ENCODE results near the gene LMAN1L.

The LMAN1L gene

GRCh38 chr15:74788683-74789151 lies 23.9 kb upstream of the LMAN1L start:
- TF ChIP-seq CTCF (IDR thresholded peaks at IDR 0.05; ENCODE audit: low read length), result no peak
- no peak for TF ChIP-seq EZH2phosphoT487 (IDR thresholded peaks at IDR 0.05; ENCODE audit: low read length)
- TF ChIP-seq EZH2 (optimal IDR thresholded peaks at IDR 0.05; ENCODE audit: low read depth, low read length), result no peak
- Histone ChIP-seq H3K27me3 (replicated peaks; ENCODE audit: insufficient read depth, low read length) (no peaks in the 10 kb centered on the region), H3K27ac (ENCODE audit: low read length) (peak overlapping the region; percentile 95), H3K79me2 (ENCODE audit: low read length) (peaks cover 93% of the 10 kb centered on the region), H3K9ac (ENCODE audit: low read length) (peak overlapping the region; percentile 89), H2AFZ (ENCODE audit: low read length) (no peak overlapping the region), H3K4me3 (ENCODE audit: low read length) (peak overlapping the region; percentile 57), H3F3A (ENCODE audit: insufficient read depth, low read length) (peaks cover 71% of the 10 kb centered on the region), H3K9me3 (replicated peaks; ENCODE audit: insufficient read depth, low read length) (no peaks in the 10 kb centered on the region), H3K36me3 (replicated peaks; ENCODE audit: insufficient read depth, low read length) (no peaks in the 10 kb centered on the region; the same call in 1 of the 2 replicates), H4K20me1 (ENCODE audit: insufficient read depth, low read length) (peaks cover 18% of the 10 kb centered on the region), H3K9me2 (replicated peaks; ENCODE audit: insufficient read depth, low read length) (no peaks in the 10 kb centered on the region), H3K4me2 (ENCODE audit: low read depth, low read length) (peak overlapping the region; percentile 99), H3K4me1 (ENCODE audit: low read length) (peaks cover 76% of the 10 kb centered on the region)
- peak; percentile 81 for DNase-seq

GRCh38 chr15:74789171-74789631 lies 23.4 kb upstream of the LMAN1L start:
- peak; percentile 89 for DNase-seq
- peaks cover 76% of the 10 kb centered on the region for H3K4me1 ChIP-seq (ENCODE audit: low read length)
- peak overlapping the region; percentile 95 for H3K27ac ChIP-seq (ENCODE audit: low read length)

GRCh38 chr15:74789741-74790079 lies 22.9 kb upstream of the LMAN1L start:
- Histone ChIP-seq H3K27me3 (replicated peaks; ENCODE audit: insufficient read depth, low read length) (no peaks in the 10 kb centered on the region), H3F3A (ENCODE audit: insufficient read depth, low read length) (peaks cover 61% of the 10 kb centered on the region), H3K9ac (ENCODE audit: low read length) (peak overlapping the region; percentile 89), H4K20me1 (ENCODE audit: insufficient read depth, low read length) (peaks cover 20% of the 10 kb centered on the region), H3K4me1 (ENCODE audit: low read length) (peaks cover 76% of the 10 kb centered on the region), H2AFZ (ENCODE audit: low read length) (no peak overlapping the region), H3K79me2 (ENCODE audit: low read length) (peaks cover 93% of the 10 kb centered on the region), H3K36me3 (replicated peaks; ENCODE audit: insufficient read depth, low read length) (no peaks in the 10 kb centered on the region; the same call in 1 of the 2 replicates), H3K9me2 (replicated peaks; ENCODE audit: insufficient read depth, low read length) (no peaks in the 10 kb centered on the region), H3K27ac (ENCODE audit: low read length) (peak overlapping the region; percentile 95), H3K9me3 (replicated peaks; ENCODE audit: insufficient read depth, low read length) (no peaks in the 10 kb centered on the region), H3K4me2 (ENCODE audit: low read depth, low read length) (peak overlapping the region; percentile 99), H3K4me3 (ENCODE audit: low read length) (peak overlapping the region; percentile 57)
- DNase-seq, result no peak
- no peak for TF ChIP-seq EZH2 (optimal IDR thresholded peaks at IDR 0.05; ENCODE audit: low read depth, low read length)
- no peak for TF ChIP-seq CTCF (IDR thresholded peaks at IDR 0.05; ENCODE audit: low read length)
- TF ChIP-seq EZH2phosphoT487 (IDR thresholded peaks at IDR 0.05; ENCODE audit: low read length), result no peak

More at GRCh38 chr15:74789171-74789631, 23.4 kb upstream of the LMAN1L start:
- peak overlapping the region; percentile 89 for H3K9ac ChIP-seq (ENCODE audit: low read length)
- no peaks in the 10 kb centered on the region for H3K9me3 ChIP-seq (replicated peaks; ENCODE audit: insufficient read depth, low read length)
- H3K4me3 ChIP-seq (ENCODE audit: low read length), result peak overlapping the region; percentile 57
- peaks cover 66% of the 10 kb centered on the region for H3F3A ChIP-seq (ENCODE audit: insufficient read depth, low read length)
- peak; percentile 15; the same call in 1 of the 2 replicates for TF ChIP-seq CTCF (IDR thresholded peaks at IDR 0.05; ENCODE audit: low read length)
- TF ChIP-seq EZH2 (optimal IDR thresholded peaks at IDR 0.05; ENCODE audit: low read depth, low read length), result no peak
- H3K4me2 ChIP-seq (ENCODE audit: low read depth, low read length), result peak overlapping the region; percentile 99
- peaks cover 18% of the 10 kb centered on the region for H4K20me1 ChIP-seq (ENCODE audit: insufficient read depth, low read length)
- H2AFZ ChIP-seq (ENCODE audit: low read length), result no peak overlapping the region
- no peaks in the 10 kb centered on the region for H3K9me2 ChIP-seq (replicated peaks; ENCODE audit: insufficient read depth, low read length)
- H3K27me3 ChIP-seq (replicated peaks; ENCODE audit: insufficient read depth, low read length), result no peaks in the 10 kb centered on the region
- no peaks in the 10 kb centered on the region; the same call in 1 of the 2 replicates for H3K36me3 ChIP-seq (replicated peaks; ENCODE audit: insufficient read depth, low read length)
- peaks cover 93% of the 10 kb centered on the region for H3K79me2 ChIP-seq (ENCODE audit: low read length)
